GM18505 (cell line): ENCODE measurements around the gene SIVA1.

Experiments
- ATAC-seq: cut with Tn5 transposase; IDR thresholded peaks from one replicate; pipeline ENCODE4 v1.9.1; 2021; ENCODE audit not compliant: unreplicated experiment
- POLR2A ChIP-seq: IDR thresholded peaks from 4 replicates; pipeline ENCODE4 v1.6.1; 2011; ENCODE audit warnings: borderline replicate concordance; ENCODE audit not compliant: insufficient read depth, insufficient read length; ENCODE audit errors: extremely low read depth

The SIVA1 gene

DNA sequence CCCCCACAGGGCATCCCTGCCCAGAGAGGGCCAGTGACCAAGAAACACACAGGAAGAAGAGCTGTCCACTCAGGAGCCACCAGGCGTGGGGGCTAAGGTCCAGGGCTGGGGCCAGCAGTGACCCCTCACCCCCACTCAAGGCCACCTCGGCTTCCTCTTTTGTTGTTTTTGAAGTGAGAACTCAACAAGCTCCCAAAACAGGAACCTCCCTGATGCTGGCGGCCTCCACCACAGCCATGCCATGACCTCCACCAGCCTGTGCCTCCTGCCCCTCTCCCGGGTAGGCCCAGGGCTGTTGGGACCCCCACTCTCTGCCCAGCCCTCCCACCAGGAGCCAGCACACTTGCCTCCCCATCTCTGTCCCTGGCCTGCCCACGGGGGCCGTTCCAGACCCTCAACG lies 34.8 kb downstream of the SIVA1 start:
- TF ChIP-seq POLR2A, result no peak
- ATAC-seq, result no peak

DNA sequence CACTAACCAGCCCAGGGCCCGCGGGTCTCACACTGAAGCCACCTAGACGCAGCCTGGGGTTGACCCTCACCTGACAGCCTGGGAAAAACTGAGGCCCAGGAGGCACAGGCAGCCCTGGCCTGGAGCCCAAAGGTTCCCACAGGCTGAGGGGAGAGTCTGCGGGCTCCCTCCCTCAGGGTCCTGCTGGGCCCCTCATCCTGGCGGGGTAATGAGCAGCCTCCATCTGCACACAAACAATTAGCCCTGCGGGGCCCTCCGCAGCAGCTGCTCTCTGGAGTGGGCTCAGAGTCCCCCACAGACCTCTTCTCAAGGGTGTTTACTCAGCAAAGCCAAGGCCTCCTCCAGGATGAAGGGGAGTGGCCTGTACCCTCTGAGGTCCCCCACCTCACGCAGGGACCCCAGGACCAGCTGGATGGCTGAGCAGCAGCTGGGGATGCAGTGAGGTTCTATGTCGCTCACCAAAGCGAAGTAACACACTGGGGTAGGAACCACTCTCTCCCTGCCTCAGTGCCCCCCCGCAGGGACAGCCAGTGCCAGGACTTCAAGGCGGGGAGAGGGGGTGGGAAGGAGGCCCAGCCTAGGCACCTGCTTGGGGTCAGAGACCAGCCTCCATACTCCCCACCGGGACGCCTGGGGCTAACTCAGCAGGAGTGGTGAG lies 35.3 kb downstream of the SIVA1 start:
- no peak for TF ChIP-seq POLR2A
- ATAC-seq, result no peak

DNA sequence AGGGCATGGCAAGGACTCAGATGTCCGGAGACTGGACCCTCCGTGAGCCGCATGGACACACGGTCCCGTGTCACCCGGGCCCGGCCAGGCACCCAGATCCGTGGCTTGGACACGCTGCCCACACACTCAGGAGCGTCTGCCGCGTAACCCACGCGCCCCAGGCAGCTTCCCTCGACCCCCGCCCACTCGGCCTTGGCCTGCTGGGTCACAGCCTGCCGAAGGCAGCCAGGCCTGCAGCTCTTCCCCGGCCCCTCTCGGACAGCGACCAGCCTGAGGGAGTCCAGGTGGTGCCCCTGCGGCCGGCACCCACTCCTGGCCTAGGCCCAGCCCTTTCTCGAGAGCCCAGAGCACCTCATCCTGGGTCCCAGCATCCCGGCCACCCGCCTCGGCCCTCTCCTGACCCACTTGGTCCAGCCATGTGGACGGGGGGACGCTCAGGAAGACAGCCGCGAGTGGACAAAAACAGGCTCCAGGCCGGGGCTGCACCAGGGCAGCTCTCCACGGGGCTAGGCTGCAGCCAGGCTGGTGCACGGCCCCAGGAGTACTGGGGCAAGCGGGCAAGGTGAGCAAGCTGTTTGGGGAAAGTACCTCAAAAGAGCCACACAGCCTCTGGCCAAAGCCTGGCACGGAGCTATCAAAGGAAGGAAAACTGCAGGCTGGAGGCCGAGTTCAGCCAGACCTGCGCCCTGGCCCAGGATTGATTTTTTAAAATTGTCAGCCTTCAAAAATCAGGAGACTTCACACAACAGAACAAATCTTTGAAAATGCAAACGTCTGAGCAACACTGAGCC lies 36.1 kb downstream of the SIVA1 start:
- ATAC-seq, result no peak
- TF ChIP-seq POLR2A, result no peak

DNA sequence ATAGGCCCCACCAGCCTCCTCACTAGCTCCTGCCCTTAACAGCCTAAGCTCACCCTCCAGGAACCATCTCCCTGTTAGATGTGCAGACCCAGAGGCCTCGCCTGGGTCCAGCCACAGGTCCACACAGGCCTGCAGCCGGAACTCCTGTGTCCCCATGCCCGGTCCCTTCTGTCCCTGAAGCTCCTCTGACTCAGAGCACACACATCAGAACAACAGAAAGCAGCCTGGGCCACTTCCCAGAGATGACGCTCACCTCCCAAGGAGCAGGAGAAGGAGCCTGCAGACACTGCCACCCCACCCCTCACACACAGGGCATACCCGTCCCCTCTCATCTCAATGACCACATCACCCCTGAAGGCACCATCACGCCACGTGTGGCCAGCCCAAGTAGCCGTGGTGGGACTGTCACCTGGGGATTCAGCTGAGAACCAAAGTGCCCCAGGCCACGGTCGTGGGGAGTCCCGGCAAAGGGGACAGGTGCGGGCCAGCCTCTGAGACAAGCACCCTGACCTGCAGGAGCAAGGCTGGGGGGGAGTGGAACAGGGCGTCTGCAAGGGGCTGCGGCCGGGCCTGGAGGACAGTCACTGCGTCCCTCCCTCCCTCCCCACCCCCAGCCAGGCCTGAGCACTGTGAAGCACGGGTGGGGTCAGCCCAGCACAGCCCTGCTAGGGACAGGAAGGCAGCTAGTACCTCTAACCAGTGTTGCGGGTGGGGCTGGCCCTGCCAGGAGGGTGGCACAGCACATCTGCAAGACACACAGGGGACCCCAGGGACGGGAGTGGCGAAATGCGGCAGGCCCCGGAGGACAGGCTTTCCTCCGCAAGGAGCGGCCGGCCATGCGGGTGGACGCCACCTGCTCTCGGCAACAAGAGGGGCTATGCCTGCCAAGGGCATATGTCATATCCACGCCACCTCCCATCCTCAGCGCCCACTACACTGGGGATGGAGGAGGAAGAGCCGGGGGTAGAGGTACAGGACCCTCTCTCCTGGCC lies 37.1 kb downstream of the SIVA1 start:
- no peak for ATAC-seq
- no peak for TF ChIP-seq POLR2A

DNA sequence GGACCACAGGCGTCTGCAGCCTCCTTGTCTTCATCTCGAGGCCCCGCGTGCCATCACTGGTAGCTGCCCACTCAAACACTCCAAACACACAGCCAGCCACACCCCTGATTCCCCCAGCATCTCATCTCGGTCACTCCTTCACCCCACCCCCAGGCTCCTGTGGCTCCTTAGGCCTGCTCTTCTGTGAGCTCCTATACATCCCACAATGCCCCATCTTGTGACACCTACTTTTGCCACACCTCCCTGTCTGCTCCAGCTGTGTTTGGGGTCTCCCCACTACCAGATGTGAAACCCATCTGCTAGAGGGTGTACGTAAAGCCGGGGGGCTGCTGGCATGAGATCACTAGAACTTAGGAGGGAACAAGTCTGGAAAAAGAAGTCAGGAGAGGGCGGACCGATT lies 38.5 kb downstream of the SIVA1 start:
- TF ChIP-seq POLR2A, result no peak
- no peak for ATAC-seq

DNA sequence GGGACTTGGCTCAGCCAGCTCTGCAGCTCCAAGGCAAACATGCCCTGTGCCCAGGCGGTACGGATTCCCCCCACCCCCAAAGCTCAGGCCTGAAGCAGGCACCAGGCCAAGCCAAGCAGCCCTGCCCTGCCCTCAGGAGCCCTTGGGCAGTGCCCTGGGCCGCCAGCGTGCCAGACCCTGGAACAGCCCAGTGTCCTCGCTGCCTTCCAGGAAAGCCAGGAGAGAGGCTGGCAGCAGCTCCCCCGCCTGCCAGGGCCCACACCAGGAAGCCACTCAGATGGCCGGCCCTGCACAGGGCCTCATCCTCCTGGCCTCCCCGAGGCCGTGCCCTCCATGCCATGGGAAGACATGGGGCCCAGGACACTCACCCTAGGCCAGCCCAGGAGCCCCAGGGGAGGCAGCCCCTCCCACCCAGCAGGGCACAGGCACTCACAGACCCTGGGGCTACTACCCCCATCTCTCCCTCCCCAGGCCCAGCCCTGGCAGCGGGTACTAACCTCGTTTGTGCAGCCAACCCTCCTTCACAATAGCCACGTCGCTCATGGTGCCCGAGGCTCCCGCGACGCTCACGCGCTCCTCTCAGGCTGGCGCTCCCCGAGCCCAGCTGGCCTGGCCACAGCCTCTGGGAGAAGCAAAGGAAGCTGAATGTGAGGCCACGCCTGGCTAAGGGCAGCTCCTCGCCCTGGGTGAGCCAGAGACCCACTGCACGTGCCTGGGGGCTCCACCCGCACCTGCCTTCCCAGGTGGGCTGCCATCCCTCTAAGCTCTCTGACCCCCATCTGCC lies 39.3 kb downstream of the SIVA1 start:
- no peak for ATAC-seq
- TF ChIP-seq POLR2A, result no peak

DNA sequence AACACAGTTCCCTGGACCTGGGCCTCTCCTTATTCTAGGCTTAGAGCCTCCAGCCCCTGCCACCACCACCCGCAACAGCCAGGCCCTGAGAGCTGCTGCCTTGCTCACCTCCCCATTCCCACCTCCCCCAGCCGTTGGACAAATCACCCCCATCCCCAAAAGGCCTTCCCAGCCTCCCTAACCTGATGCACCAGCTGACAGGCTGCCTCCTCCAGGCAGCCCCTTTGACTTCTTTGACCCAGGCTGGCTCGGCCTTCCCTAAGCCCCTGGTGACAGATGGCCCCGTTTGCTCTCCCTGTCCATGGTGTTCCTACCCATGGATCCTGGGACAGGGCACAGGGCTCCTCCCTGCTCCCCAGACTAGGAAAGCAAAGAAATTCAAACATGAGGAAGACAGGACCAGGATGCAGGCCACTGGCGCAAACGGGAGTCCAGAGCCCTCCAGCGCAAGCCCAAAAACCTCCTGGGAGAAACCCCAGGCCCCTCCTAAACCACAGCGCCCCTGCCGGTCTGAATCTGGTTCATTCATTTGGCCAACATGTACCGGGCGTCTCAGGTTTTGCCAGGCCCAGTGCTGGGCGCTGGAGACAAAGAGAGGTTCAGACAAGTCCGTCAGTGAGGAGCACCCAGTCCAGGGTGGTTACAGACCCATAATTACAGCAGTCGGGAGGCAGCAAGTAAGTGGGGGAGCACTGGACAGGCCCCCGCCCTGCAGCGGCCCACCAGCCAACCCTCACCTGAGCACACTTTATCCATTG lies 40.2 kb downstream of the SIVA1 start:
- ATAC-seq, result no peak

DNA sequence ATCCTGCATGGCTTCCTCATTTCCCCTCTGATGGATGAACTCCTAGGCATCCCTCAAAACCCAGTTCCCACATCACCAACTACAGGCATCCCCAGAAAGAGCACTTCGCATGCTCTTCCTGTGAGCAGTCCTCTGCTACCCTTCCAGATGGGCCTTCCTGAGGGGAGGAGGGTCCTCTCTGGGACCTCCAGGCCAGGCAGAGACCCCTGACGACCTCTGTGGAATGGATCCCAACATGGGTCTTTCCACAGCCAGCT lies 40.7 kb downstream of the SIVA1 start:
- TF ChIP-seq POLR2A, result no peak
- ATAC-seq, result no peak

More for the DNA sequence above, 40.2 kb downstream of the SIVA1 start:
- no peak for TF ChIP-seq POLR2A

DNA sequence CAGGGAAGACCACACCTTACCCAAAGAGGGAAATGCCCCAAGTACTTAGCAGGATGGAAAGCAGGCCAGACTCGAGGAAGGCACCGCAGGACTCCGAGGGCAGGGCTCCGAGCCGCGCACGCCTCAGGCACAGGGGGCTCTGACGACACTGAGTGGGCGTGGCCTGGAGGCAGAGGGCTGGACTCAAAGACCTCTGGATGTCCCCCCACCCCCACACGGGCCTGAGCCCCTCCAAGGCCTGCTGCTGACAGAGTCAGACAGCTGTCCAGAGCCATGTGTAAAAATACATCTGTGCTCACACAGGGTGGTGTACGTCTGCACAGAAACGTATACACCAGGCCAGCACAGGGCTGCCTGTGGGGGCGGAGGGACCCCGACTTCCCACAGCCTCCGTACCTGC lies 41.2 kb downstream of the SIVA1 start:
- no peak for ATAC-seq

DNA sequence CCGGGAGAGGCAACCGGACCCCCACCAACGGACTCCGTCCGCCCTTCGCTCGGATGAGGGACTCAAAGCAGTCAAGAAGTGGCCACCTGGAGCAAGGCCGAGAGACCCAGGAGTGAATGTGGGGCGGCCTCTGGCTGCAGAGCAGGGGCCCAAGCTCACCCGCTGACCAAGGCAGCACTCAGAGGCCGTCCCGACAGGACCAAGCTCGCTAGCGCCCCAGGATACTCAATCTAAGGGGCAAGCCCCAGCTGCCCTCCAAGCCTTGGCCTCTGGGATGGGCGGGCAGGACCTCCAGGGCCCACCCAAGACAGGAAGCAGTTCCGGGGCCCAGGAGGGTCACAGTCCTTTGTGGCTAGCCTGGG lies 41.7 kb downstream of the SIVA1 start:
- no peak for ATAC-seq
- TF ChIP-seq POLR2A, result no peak

More for the DNA sequence above, 41.2 kb downstream of the SIVA1 start:
- TF ChIP-seq POLR2A, result no peak

DNA sequence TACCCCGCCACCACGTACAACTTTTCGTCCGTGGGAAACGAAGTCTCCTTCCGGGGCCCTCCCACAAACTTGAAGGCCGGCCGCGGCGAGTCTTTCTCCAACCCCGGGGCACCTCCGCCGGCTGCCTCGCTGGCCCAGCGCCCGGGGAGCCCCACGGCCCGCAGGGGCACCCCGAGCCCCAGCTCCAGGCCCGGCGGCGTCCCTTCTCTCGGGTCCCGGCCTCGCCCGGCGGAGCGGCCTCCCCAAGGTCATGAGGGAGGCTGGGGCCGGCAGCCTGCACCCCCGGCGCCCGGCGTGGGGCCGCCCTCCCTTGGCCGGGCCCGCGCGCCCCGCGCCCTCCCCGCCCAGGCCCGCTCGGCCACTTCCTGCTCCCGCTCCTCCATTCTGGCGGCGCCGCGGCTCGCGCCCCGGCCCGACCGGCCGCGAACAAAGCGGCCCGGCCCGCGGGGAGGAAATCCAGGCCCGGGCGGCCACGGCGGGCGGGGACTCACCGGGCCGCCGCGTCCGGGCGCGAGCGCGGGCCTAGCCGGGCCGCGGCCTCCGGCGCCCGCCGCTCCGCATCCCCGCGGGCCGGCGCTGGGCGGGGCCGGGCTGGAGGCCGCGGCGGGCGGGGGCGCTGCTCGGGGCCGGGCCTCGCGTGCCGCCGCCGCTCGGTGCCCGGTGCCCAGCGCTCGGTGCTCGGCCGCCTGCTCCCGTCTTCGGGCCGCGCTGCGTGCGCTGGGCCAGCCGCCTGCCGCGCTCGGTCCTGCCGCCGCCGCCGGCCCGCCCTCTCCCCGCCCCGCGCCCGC lies 42.2 kb downstream of the SIVA1 start, which contains the start of gene AKT1:
AKT1 (minus strand) TSS at position 756 of the 788 bp plus-strand sequence. CDS start 3,105 bp downstream, outside the sequence.
- peak; percentile 46 for ATAC-seq
- no peak for TF ChIP-seq POLR2A

DNA sequence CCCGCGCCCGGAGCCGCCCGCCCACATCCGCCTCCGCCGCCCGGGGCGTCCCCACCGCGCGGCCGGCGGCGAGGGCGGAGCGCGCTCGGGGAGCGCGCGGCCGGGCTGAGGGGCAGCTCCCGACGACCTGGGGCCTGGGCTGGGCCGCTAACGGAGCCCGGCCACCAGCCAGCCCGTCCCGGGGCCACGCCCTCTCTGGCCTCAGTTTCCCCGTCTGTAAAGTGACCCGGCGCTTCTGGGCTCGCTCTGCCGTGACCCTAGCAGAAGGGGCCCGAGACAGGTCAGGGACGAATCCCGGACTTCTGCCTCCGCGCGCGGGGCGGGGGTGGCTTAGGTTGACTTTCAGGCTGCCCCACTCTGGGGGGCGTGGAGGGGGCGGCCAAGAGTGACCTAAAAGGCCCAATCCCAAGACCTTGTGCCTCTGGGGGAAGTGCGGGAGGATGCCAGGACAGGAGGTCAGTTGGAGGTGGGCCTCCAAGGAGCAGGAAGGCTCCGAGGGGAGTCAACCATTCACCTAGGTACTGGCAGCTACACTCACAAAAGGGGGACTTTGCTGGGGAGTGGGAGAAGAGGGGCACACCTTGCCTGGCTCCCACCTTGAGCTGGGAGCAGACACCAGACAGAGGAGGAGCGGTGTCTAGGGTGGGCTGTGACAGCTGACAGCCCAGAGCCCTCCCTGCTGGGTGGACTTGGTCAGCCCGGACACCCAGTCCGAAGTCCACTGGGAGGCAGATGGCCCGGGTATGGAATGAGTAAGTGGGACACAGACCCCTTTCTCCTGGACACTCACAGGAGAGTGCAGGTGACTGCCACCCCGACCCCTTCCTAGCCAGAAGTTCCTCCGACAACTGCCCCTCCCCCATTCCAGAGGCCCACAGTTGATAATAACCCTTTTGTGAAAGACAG lies 43.1 kb downstream of the SIVA1 start:
- ATAC-seq, result no peak

More for the DNA sequence above, 43.1 kb downstream of the SIVA1 start:
- TF ChIP-seq POLR2A, result peak; percentile 69
